ENCODE results near the gene CMA1.

- TF ChIP-seq EZH2 (IDR thresholded peaks at IDR 0.05; ENCODE audit: low read length) = no peak
- TF ChIP-seq CTCF (optimal IDR thresholded peaks at IDR 0.05 in 1 of 3, IDR thresholded peaks at IDR 0.05 in 1 of 3, conservative IDR thresholded peaks at IDR 0.05 in 1 of 3; ENCODE audit: extremely low read depth in 1 of 3, insufficient read depth in 2 of 3, low read length in 3 of 3) = no peak
Measured at GRCh38 chr14:24463017-24463883, 44.8 kb downstream of the CMA1 start.

Measured in keratinocyte (primary cell).